GM23338 (cell line): ENCODE results near the gene FNDC10. TPM values are rescaled to one million over a fixed set of nuclear protein-coding genes. Genes with fewer than 3 reads are reported as not detected.
"Not testable (repeated sequence)": the region's sequence is repeated elsewhere in the genome, so short reads cannot be mapped to it uniquely, and the experiment has no call there.

Experiments
- ATAC-seq: fragments of 200-7000 bp; cut with Tn5 transposase; 3 replicates; pipeline ENCODE4 v1.9.1; 2020
- DNase-seq: peaks from one replicate; pipeline ENCODE4 v3.0.0-alpha.2; 2015; ENCODE audit warnings: low spot score
- H2AFZ ChIP-seq: fragments of 200-600 bp; sonication (generic); 2 replicates; pipeline ENCODE4 v1.8.0; 2016; ENCODE audit warnings: antibody characterized with exemption, mild to moderate bottlenecking, moderate library complexity
- H3F3A ChIP-seq: fragments of 200-600 bp; sonication (generic); replicated peaks from 2 replicates; pipeline ENCODE4 v1.8.0; 2017; ENCODE audit warnings: antibody characterized with exemption, mixed run types, low read depth
- H3K27ac ChIP-seq: fragments of 200-600 bp; sonication (generic); 2 replicates; pipeline ENCODE4 v1.6.1; 2016; ENCODE audit warnings: low read depth
- H3K27me3 ChIP-seq: fragments of 200-600 bp; sonication (generic); 2 replicates; pipeline ENCODE4 v1.8.0; 2016; ENCODE audit warnings: mild to moderate bottlenecking, mixed run types, moderate library complexity; ENCODE audit not compliant: insufficient read depth
- H3K36me3 ChIP-seq: fragments of 200-600 bp; sonication (generic); 2 replicates; pipeline ENCODE4 v1.8.0; 2016; ENCODE audit warnings: mild to moderate bottlenecking; ENCODE audit not compliant: insufficient read depth
- H3K4me1 ChIP-seq: fragments of 200-600 bp; sonication (generic); 2 replicates; pipeline ENCODE4 v1.8.0; 2016; ENCODE audit warnings: mild to moderate bottlenecking, moderate library complexity; ENCODE audit not compliant: insufficient read depth
- H3K4me2 ChIP-seq: fragments of 200-600 bp; sonication (generic); 2 replicates; pipeline ENCODE4 v1.7.1; 2017; ENCODE audit warnings: mixed run types
- H3K4me3 ChIP-seq: fragments of 200-600 bp; sonication (generic); 2 replicates; pipeline ENCODE4 v1.6.1; 2016; ENCODE audit warnings: mixed run types
- H3K79me2 ChIP-seq: fragments of 200-600 bp; sonication (generic); replicated peaks from 2 replicates; pipeline ENCODE4 v1.8.0; 2017; ENCODE audit warnings: mild to moderate bottlenecking; ENCODE audit not compliant: insufficient read depth
- H3K9me2 ChIP-seq: fragments of 200-600 bp; sonication (generic); 2 replicates; pipeline ENCODE4 v1.8.0; 2017; ENCODE audit not compliant: insufficient read depth
- H4K20me1 ChIP-seq: fragments of 200-600 bp; sonication (generic); replicated peaks from 2 replicates; pipeline ENCODE4 v1.8.0; 2017; ENCODE audit warnings: mild to moderate bottlenecking; ENCODE audit not compliant: insufficient read depth
- H3K27ac Mint-ChIP-seq: 2 replicates; pipeline ENCODE4 v1.8.0; 2020; ENCODE audit warnings: inconsistent platforms, mild to moderate bottlenecking, moderate library complexity, mixed read lengths
- H3K27me3 Mint-ChIP-seq: 3 replicates; pipeline ENCODE4 v1.8.0; 2022; ENCODE audit warnings: low read depth, mild to moderate bottlenecking, moderate library complexity, mixed read lengths, inconsistent platforms; ENCODE audit not compliant: insufficient read depth, poor library complexity
- H3K36me3 Mint-ChIP-seq: 3 replicates; pipeline ENCODE4 v1.8.0; 2021; ENCODE audit warnings: low read depth, mild to moderate bottlenecking, inconsistent platforms, moderate library complexity, mixed read lengths
- H3K4me1 Mint-ChIP-seq: 3 replicates; pipeline ENCODE4 v1.8.0; 2020; ENCODE audit warnings: mild to moderate bottlenecking, inconsistent platforms, mixed read lengths
- H3K4me3 Mint-ChIP-seq: 3 replicates; pipeline ENCODE4 v1.8.0; 2021; ENCODE audit warnings: moderate library complexity, mild to moderate bottlenecking, inconsistent platforms, mixed read lengths
- H3K9me3 Mint-ChIP-seq: 3 replicates; pipeline ENCODE4 v1.8.0; 2020; ENCODE audit warnings: moderate library complexity, mild to moderate bottlenecking, inconsistent platforms, mixed read lengths
- polyA plus RNA-seq: library from polyadenylated mRNA; unstranded; fragments of >200 nt; fragmentation: Nextera tagmentation; extraction: Ambion mirVana; gene quantifications from 2 replicates; pipeline ENCODE4 v1.2.1, GENCODE V29; 2016
- total RNA-seq: library from RNA; depleted of rRNA; stranded (reverse); fragments of >200 nt; shearing (Covaris generic); gene quantifications from 2 replicates; pipeline ENCODE4 v1.2.3, GENCODE V29; 2014

FNDC10 gene
- total and polyA plus RNA-seq, 2 experiments from 2014 or later: 7.7 to 15.1 TPM

- not testable (repeated sequence) for DNase-seq, H3K36me3 ChIP-seq, H3K79me2 ChIP-seq, H3K4me1 ChIP-seq, H3K4me1 Mint-ChIP-seq, H3K27me3 ChIP-seq, H3K4me3 Mint-ChIP-seq, H3K27ac Mint-ChIP-seq, H3K4me2 ChIP-seq, H3K9me2 ChIP-seq, H3K27me3 Mint-ChIP-seq, H3K9me3 Mint-ChIP-seq, H4K20me1 ChIP-seq, H2AFZ ChIP-seq, H3F3A ChIP-seq, H3K4me3 ChIP-seq, H3K27ac ChIP-seq, ATAC-seq
- peaks cover 15% of the 10 kb centered on the region for H3K36me3 Mint-ChIP-seq
These were observed 41.0 kb upstream of the FNDC10 start for GRCh38 chr1:1640711-1641461.

GRCh38 chr1:1640081-1640480 is 40.1 kb upstream of the FNDC10 start:
- not testable (repeated sequence) for ATAC-seq, H3K27me3 Mint-ChIP-seq, H3K9me2 ChIP-seq, H3K4me1 ChIP-seq, H3K27ac Mint-ChIP-seq, H3K27me3 ChIP-seq, H3K79me2 ChIP-seq, H3K4me1 Mint-ChIP-seq, DNase-seq, H3K36me3 ChIP-seq, H3K4me3 ChIP-seq, H3K27ac ChIP-seq, H4K20me1 ChIP-seq, H3K4me3 Mint-ChIP-seq, H3K4me2 ChIP-seq, H2AFZ ChIP-seq, H3K9me3 Mint-ChIP-seq, H3F3A ChIP-seq
- H3K36me3 Mint-ChIP-seq: peaks cover 11% of the 10 kb centered on the region; the same call in 2 of the 3 replicates

- H3K27me3 Mint-ChIP-seq, DNase-seq, H3K79me2 ChIP-seq, H3K27me3 ChIP-seq, H4K20me1 ChIP-seq, H3K4me1 ChIP-seq, H3K36me3 ChIP-seq, H2AFZ ChIP-seq, H3K4me3 Mint-ChIP-seq, ATAC-seq, H3K9me3 Mint-ChIP-seq, H3K27ac ChIP-seq, H3K4me2 ChIP-seq, H3K4me1 Mint-ChIP-seq, H3K27ac Mint-ChIP-seq, H3K4me3 ChIP-seq, H3F3A ChIP-seq, H3K9me2 ChIP-seq: not testable (repeated sequence)
- peaks cover 11% of the 10 kb centered on the region; the same call in 2 of the 3 replicates for H3K36me3 Mint-ChIP-seq
These were observed 39.4 kb upstream of the FNDC10 start for GRCh38 chr1:1639368-1639767.

GRCh38 chr1:1638528-1638927 is 38.6 kb upstream of the FNDC10 start:
- not testable (repeated sequence) for H3K4me1 ChIP-seq, H3K27me3 Mint-ChIP-seq, H3K79me2 ChIP-seq, H3K4me3 ChIP-seq, H3K4me2 ChIP-seq, H2AFZ ChIP-seq, H3K36me3 ChIP-seq, H3K27ac ChIP-seq, H3K4me1 Mint-ChIP-seq, H3K9me3 Mint-ChIP-seq, H4K20me1 ChIP-seq, H3K4me3 Mint-ChIP-seq, DNase-seq, H3K9me2 ChIP-seq, H3K27ac Mint-ChIP-seq, H3F3A ChIP-seq, H3K27me3 ChIP-seq, ATAC-seq
- H3K36me3 Mint-ChIP-seq: peaks cover 11% of the 10 kb centered on the region; the same call in 2 of the 3 replicates

- H3K4me3 Mint-ChIP-seq, H3K27me3 ChIP-seq: not testable (repeated sequence)
These were observed 37.5 kb upstream of the FNDC10 start for GRCh38 chr1:1637479-1637875.

GRCh38 chr1:1636621-1637478 is 36.9 kb upstream of the FNDC10 start:
- H3K4me3 ChIP-seq, DNase-seq, ATAC-seq, H3K36me3 ChIP-seq, H3F3A ChIP-seq, H4K20me1 ChIP-seq, H3K4me1 ChIP-seq, H3K27me3 Mint-ChIP-seq, H2AFZ ChIP-seq, H3K9me2 ChIP-seq, H3K27ac Mint-ChIP-seq, H3K4me3 Mint-ChIP-seq, H3K27me3 ChIP-seq, H3K36me3 Mint-ChIP-seq, H3K4me2 ChIP-seq, H3K4me1 Mint-ChIP-seq, H3K79me2 ChIP-seq, H3K9me3 Mint-ChIP-seq, H3K27ac ChIP-seq: not testable (repeated sequence)

More at GRCh38 chr1:1637479-1637875, 37.5 kb upstream of the FNDC10 start:
- not testable (repeated sequence) for H3K27me3 Mint-ChIP-seq, H3F3A ChIP-seq, H3K9me3 Mint-ChIP-seq, DNase-seq, H3K4me2 ChIP-seq, H3K4me1 Mint-ChIP-seq, H3K4me1 ChIP-seq, H3K9me2 ChIP-seq, ATAC-seq, H3K4me3 ChIP-seq, H3K36me3 ChIP-seq, H3K36me3 Mint-ChIP-seq, H3K79me2 ChIP-seq, H4K20me1 ChIP-seq, H3K27ac Mint-ChIP-seq, H2AFZ ChIP-seq, H3K27ac ChIP-seq
